OCI-LY1 (cell line): ENCODE results near the gene CKAP5.

Source experiments
- CTCF ChIP-seq: fragments of 200-600 bp; sonication (generic), shearing (Covaris generic); IDR thresholded peaks from 2 replicates; pipeline ENCODE4 v1.5.1; 2017; ENCODE audit warnings: mild to moderate bottlenecking, antibody characterized with exemption, low read length, moderate library complexity, mixed read lengths
- EZH2 ChIP-seq: fragments of 200-600 bp; sonication (generic), shearing (Covaris generic); IDR thresholded peaks from 2 replicates; pipeline ENCODE4 v1.8.0; 2017; ENCODE audit warnings: borderline replicate concordance, mixed run types, mild to moderate bottlenecking, antibody characterized with exemption, low read length, moderate library complexity, mixed read lengths

GRCh38 chr11:46760429-46761128 lies 85.5 kb downstream of the CKAP5 start:
- no peak for TF ChIP-seq CTCF
- TF ChIP-seq EZH2 = no peak
